Stimulated activated CD4-positive, alpha-beta T cell treated with anti-CD3 and anti-CD28 coated beads, Interleukin-12 subunit alpha, Interleukin-12 subunit beta, amount 100 ng/mL, for 4 hours (primary cell): ENCODE measurements around the gene CBY2.

Experiments
- DNase-seq: peaks from one replicate; pipeline ENCODE4 v3.0.0-alpha.2; 2020

Gene CBY2

GRCh38 chr13:45702869-45703391 lies 810 bp downstream of the CBY2 start:
- no peak for DNase-seq

GRCh38 chr13:45704211-45704739 lies 2.2 kb downstream of the CBY2 start:
- DNase-seq, result no peak

GRCh38 chr13:45704854-45705695 lies 3.0 kb downstream of the CBY2 start:
- no peak for DNase-seq

- DNase-seq, result no peak
Measured at GRCh38 chr13:45705918-45706317, 3.8 kb downstream of the CBY2 start.

GRCh38 chr13:45707516-45708100 lies 5.5 kb downstream of the CBY2 start:
- no peak for DNase-seq

GRCh38 chr13:45711951-45712350 lies 9.8 kb downstream of the CBY2 start:
- no peak for DNase-seq

- DNase-seq, result no peak
Measured at GRCh38 chr13:45713106-45713690, 11.1 kb downstream of the CBY2 start.

GRCh38 chr13:45713721-45714120 lies 11.6 kb downstream of the CBY2 start:
- no peak for DNase-seq

GRCh38 chr13:45714170-45714569 lies 12.1 kb downstream of the CBY2 start:
- DNase-seq, result no peak

- DNase-seq, result no peak
Measured at GRCh38 chr13:45715351-45715750, 13.2 kb downstream of the CBY2 start.

- no peak for DNase-seq
Measured at GRCh38 chr13:45717349-45717748, 15.2 kb downstream of the CBY2 start.

- DNase-seq, result no peak
Measured at GRCh38 chr13:45718063-45718462, 15.9 kb downstream of the CBY2 start.

GRCh38 chr13:45718992-45719391 lies 16.9 kb downstream of the CBY2 start:
- DNase-seq, result no peak

- no peak for DNase-seq
Measured at GRCh38 chr13:45721203-45721731, 19.1 kb downstream of the CBY2 start.

GRCh38 chr13:45723798-45724197 lies 21.7 kb downstream of the CBY2 start:
- no peak for DNase-seq

- no peak for DNase-seq
Measured at GRCh38 chr13:45728759-45729158, 26.6 kb downstream of the CBY2 start.

GRCh38 chr13:45731455-45731854 lies 29.3 kb downstream of the CBY2 start:
- no peak for DNase-seq

GRCh38 chr13:45732916-45733315 lies 30.8 kb downstream of the CBY2 start:
- DNase-seq, result no peak

- no peak for DNase-seq
Measured at GRCh38 chr13:45733361-45733760, 31.2 kb downstream of the CBY2 start.

GRCh38 chr13:45737571-45738017 lies 35.5 kb downstream of the CBY2 start:
- DNase-seq, result no peak

GRCh38 chr13:45742985-45743384 lies 40.9 kb downstream of the CBY2 start:
- DNase-seq, result no peak

- DNase-seq, result no peak
Measured at GRCh38 chr13:45744979-45745378, 42.9 kb downstream of the CBY2 start.

- no peak for DNase-seq
Measured at GRCh38 chr13:45747071-45747470, 45.0 kb downstream of the CBY2 start.
